ENCODE data around the gene CDS1. TPM values are rescaled to one million over a fixed set of nuclear protein-coding genes. Genes with fewer than 3 reads are reported as not detected.

The CDS1 gene
- total RNA-seq, 1 donor from 2014 or later = 22.2 TPM

GRCh38 chr4:84583876-84584380 is 1.0 kb downstream of the CDS1 start:
- Mint-ChIP-seq H3K4me1 (ENCODE audit: low read depth) (peaks cover 46% of the 10 kb centered on the region), H3K27me3 (no peaks in the 10 kb centered on the region), H3K27ac (peak overlapping the region; percentile 97), H3K36me3 (ENCODE audit: insufficient read depth) (peaks cover 24% of the 10 kb centered on the region), H3K4me3 (ENCODE audit: low read depth) (peak overlapping the region; percentile 93), H3K9me3 (ENCODE audit: low read depth) (peaks cover 12% of the 10 kb centered on the region)
- TF ChIP-seq CTCF (IDR thresholded peaks at IDR 0.05; ENCODE audit: unreplicated experiment) = peak; percentile 12
- DNase-seq (ENCODE audit: low spot score, unreplicated experiment) = no peak

- Mint-ChIP-seq H3K36me3 (ENCODE audit: insufficient read depth) (peaks cover 32% of the 10 kb centered on the region), H3K4me1 (ENCODE audit: low read depth) (peaks cover 44% of the 10 kb centered on the region), H3K27ac (peak overlapping the region; percentile 76), H3K9me3 (ENCODE audit: low read depth) (peaks cover 16% of the 10 kb centered on the region), H3K4me3 (ENCODE audit: low read depth) (peak overlapping the region; percentile 93), H3K27me3 (no peaks in the 10 kb centered on the region)
- TF ChIP-seq CTCF (IDR thresholded peaks at IDR 0.05; ENCODE audit: unreplicated experiment) = no peak
- no peak for DNase-seq (ENCODE audit: low spot score, unreplicated experiment)
Observed at GRCh38 chr4:84585251-84585650, 2.3 kb downstream of the CDS1 start.

- H3K9me3 Mint-ChIP-seq (ENCODE audit: low read depth) = peaks cover 9% of the 10 kb centered on the region
- no peak for TF ChIP-seq CTCF (IDR thresholded peaks at IDR 0.05; ENCODE audit: unreplicated experiment)
- peak overlapping the region; percentile 91 for H3K27ac Mint-ChIP-seq
- peaks cover 41% of the 10 kb centered on the region for H3K4me1 Mint-ChIP-seq (ENCODE audit: low read depth)
- H3K4me3 Mint-ChIP-seq (ENCODE audit: low read depth) = no peak overlapping the region
- peaks cover 8% of the 10 kb centered on the region for H3K36me3 Mint-ChIP-seq (ENCODE audit: insufficient read depth)
- no peaks in the 10 kb centered on the region for H3K27me3 Mint-ChIP-seq
- DNase-seq (ENCODE audit: low spot score, unreplicated experiment) = no peak
Observed at GRCh38 chr4:84594724-84595123, 11.8 kb downstream of the CDS1 start.

GRCh38 chr4:84596826-84597225 is 13.9 kb downstream of the CDS1 start:
- H3K9me3 Mint-ChIP-seq (ENCODE audit: low read depth) = peaks cover 12% of the 10 kb centered on the region
- H3K4me1 Mint-ChIP-seq (ENCODE audit: low read depth) = peaks cover 31% of the 10 kb centered on the region
- peaks cover 12% of the 10 kb centered on the region for H3K36me3 Mint-ChIP-seq (ENCODE audit: insufficient read depth)
- no peak overlapping the region for H3K4me3 Mint-ChIP-seq (ENCODE audit: low read depth)
- H3K27ac Mint-ChIP-seq = peak overlapping the region; percentile 19
- no peak for TF ChIP-seq CTCF (IDR thresholded peaks at IDR 0.05; ENCODE audit: unreplicated experiment)
- no peaks in the 10 kb centered on the region for H3K27me3 Mint-ChIP-seq
- DNase-seq (ENCODE audit: low spot score, unreplicated experiment) = no peak

- no peak for DNase-seq (ENCODE audit: low spot score, unreplicated experiment)
- Mint-ChIP-seq H3K27ac (no peak overlapping the region), H3K27me3 (no peaks in the 10 kb centered on the region), H3K4me3 (ENCODE audit: low read depth) (no peak overlapping the region), H3K4me1 (ENCODE audit: low read depth) (peaks cover 29% of the 10 kb centered on the region), H3K36me3 (ENCODE audit: insufficient read depth) (peaks cover 14% of the 10 kb centered on the region), H3K9me3 (ENCODE audit: low read depth) (peaks cover 12% of the 10 kb centered on the region)
- TF ChIP-seq CTCF (IDR thresholded peaks at IDR 0.05; ENCODE audit: unreplicated experiment) = no peak
Observed at GRCh38 chr4:84597450-84597849, 14.5 kb downstream of the CDS1 start.

All from progenitor cell of endocrine pancreas (in vitro differentiated cells).